Breast epithelium (tissue), 3 donors: ENCODE measurements around the gene HECTD4.

Experiments
- POLR2AphosphoS5 ChIP-seq, 3 donors: sonication (generic); formaldehyde crosslinking; IDR thresholded peaks; one replicate each; pipeline ENCODE4 v1.6.1; 2017; ENCODE audit warnings: antibody characterized with exemption in 3 of 3
- TF ChIP-seq, protein P1 (sequence below), 3 donors: fragments of 450-650 bp; IDR thresholded peaks; one replicate each; pipeline ENCODE4 v1.5.1; 2016 to 2017; ENCODE audit warnings: antibody characterized with exemption in 3 of 3, mild to moderate bottlenecking in 3 of 3, moderate library complexity in 3 of 3

DNA sequence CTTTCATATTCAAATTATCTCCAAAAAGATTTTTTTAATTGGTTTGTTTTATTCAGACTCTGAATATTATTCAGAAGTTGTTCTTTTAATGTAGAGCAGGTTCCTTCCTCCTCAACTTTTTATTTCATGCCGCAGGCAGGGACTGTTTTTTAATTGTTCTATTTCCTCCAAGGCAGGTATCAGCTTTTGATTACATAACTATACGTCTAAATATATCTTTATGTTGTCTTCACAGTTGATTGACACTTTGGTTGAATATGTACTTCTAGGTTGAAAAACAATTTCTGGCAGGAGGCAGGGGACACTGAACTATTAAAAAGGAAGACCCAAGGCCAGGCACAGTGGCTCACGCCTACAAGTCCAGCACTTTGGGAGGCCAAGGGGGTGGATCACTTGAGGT, 82.5 kb downstream of the HECTD4 start:
- TF ChIP-seq, protein P1, sequence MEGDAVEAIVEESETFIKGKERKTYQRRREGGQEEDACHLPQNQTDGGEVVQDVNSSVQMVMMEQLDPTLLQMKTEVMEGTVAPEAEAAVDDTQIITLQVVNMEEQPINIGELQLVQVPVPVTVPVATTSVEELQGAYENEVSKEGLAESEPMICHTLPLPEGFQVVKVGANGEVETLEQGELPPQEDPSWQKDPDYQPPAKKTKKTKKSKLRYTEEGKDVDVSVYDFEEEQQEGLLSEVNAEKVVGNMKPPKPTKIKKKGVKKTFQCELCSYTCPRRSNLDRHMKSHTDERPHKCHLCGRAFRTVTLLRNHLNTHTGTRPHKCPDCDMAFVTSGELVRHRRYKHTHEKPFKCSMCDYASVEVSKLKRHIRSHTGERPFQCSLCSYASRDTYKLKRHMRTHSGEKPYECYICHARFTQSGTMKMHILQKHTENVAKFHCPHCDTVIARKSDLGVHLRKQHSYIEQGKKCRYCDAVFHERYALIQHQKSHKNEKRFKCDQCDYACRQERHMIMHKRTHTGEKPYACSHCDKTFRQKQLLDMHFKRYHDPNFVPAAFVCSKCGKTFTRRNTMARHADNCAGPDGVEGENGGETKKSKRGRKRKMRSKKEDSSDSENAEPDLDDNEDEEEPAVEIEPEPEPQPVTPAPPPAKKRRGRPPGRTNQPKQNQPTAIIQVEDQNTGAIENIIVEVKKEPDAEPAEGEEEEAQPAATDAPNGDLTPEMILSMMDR (IDR thresholded peaks at IDR 0.05): no peak
- no peak for TF ChIP-seq POLR2AphosphoS5 (IDR thresholded peaks at IDR 0.05)
